Measurements from ENCODE around the gene CHI3L1.

DNA sequence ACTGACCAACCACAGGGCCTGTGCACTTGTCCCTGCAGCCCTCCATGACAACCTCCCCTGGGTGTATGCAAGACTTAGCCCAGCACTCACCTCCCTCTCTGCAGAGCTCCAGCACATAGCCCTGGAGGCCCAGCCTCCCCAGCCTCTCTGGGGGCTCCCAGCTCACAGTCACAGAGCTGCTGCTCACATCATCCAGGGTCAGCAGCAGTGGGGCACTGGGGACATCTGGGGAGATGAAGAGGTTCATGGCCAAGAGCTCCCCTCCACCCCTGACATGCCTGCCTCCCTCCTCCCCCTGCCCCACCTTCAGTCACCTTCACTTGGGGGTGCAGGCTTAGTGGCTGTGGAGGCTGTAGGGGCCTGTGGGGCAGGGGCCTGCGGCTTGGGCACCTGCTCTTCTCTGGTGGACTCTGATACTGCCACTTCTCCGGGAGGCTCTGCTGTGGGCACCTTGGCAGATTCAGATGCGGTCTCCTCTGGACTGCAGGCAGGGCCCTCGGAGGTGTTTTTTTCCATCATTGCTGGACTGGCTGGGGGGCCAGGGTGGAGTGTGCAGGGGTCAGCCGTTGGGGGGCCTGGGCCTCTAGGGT lies 11.2 kb downstream of the CHI3L1 start, which contains the start of gene MYBPH:
- TF ChIP-seq, protein P1, sequence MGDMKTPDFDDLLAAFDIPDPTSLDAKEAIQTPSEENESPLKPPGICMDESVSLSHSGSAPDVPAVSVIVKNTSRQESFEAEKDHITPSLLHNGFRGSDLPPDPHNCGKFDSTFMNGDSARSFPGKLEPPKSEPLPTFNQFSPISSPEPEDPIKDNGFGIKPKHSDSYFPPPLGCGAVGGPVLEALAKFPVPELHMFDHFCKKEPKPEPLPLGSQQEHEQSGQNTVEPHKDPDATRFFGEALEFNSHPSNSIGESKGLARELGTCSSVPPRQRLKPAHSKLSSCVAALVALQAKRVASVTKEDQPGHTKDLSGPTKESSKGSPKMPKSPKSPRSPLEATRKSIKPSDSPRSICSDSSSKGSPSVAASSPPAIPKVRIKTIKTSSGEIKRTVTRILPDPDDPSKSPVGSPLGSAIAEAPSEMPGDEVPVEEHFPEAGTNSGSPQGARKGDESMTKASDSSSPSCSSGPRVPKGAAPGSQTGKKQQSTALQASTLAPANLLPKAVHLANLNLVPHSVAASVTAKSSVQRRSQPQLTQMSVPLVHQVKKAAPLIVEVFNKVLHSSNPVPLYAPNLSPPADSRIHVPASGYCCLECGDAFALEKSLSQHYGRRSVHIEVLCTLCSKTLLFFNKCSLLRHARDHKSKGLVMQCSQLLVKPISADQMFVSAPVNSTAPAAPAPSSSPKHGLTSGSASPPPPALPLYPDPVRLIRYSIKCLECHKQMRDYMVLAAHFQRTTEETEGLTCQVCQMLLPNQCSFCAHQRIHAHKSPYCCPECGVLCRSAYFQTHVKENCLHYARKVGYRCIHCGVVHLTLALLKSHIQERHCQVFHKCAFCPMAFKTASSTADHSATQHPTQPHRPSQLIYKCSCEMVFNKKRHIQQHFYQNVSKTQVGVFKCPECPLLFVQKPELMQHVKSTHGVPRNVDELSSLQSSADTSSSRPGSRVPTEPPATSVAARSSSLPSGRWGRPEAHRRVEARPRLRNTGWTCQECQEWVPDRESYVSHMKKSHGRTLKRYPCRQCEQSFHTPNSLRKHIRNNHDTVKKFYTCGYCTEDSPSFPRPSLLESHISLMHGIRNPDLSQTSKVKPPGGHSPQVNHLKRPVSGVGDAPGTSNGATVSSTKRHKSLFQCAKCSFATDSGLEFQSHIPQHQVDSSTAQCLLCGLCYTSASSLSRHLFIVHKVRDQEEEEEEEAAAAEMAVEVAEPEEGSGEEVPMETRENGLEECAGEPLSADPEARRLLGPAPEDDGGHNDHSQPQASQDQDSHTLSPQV (IDR thresholded peaks at IDR 0.05), result no peak
- TF ChIP-seq FOS (IDR thresholded peaks at IDR 0.05; ENCODE audit: borderline replicate concordance, extremely low read depth, insufficient read length) (no peak), NKRF (conservative IDR thresholded peaks at IDR 0.05) (no peak), YY1 (IDR thresholded peaks at IDR 0.05; ENCODE audit: low read depth, low read length) (no peak), POLR2A (IDR thresholded peaks at IDR 0.05; ENCODE audit: low read depth, low read length) (no peak), SMC3 (IDR thresholded peaks at IDR 0.05; ENCODE audit: borderline replicate concordance, low read length) (no peak), SIX5 (IDR thresholded peaks at IDR 0.05; ENCODE audit: low read depth, low read length, severe bottlenecking) (no peak), ZNF274 (IDR thresholded peaks at IDR 0.05; ENCODE audit: insufficient read depth, insufficient read length) (no peak), MEF2A (IDR thresholded peaks at IDR 0.05; ENCODE audit: insufficient read depth, low read depth, low read length) (no peak), JUND (IDR thresholded peaks at IDR 0.05; ENCODE audit: low read depth, low read length) (no peak)
- TF ChIP-seq, protein P2, sequence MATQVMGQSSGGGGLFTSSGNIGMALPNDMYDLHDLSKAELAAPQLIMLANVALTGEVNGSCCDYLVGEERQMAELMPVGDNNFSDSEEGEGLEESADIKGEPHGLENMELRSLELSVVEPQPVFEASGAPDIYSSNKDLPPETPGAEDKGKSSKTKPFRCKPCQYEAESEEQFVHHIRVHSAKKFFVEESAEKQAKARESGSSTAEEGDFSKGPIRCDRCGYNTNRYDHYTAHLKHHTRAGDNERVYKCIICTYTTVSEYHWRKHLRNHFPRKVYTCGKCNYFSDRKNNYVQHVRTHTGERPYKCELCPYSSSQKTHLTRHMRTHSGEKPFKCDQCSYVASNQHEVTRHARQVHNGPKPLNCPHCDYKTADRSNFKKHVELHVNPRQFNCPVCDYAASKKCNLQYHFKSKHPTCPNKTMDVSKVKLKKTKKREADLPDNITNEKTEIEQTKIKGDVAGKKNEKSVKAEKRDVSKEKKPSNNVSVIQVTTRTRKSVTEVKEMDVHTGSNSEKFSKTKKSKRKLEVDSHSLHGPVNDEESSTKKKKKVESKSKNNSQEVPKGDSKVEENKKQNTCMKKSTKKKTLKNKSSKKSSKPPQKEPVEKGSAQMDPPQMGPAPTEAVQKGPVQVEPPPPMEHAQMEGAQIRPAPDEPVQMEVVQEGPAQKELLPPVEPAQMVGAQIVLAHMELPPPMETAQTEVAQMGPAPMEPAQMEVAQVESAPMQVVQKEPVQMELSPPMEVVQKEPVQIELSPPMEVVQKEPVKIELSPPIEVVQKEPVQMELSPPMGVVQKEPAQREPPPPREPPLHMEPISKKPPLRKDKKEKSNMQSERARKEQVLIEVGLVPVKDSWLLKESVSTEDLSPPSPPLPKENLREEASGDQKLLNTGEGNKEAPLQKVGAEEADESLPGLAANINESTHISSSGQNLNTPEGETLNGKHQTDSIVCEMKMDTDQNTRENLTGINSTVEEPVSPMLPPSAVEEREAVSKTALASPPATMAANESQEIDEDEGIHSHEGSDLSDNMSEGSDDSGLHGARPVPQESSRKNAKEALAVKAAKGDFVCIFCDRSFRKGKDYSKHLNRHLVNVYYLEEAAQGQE (IDR thresholded peaks at IDR 0.05; ENCODE audit: low read depth, low read length), result no peak

All from GM12878 (cell line).